Measurements from ENCODE around the gene APC2.

APC2 gene

GRCh38 chr19:1465191-1466016 lies 15.5 kb downstream of the APC2 start:
- peak; percentile 37; the same call in 1 of the 2 replicates for TF ChIP-seq CTCF (IDR thresholded peaks at IDR 0.05)

GRCh38 chr19:1466018-1466460 lies 16.1 kb downstream of the APC2 start:
- no peak for TF ChIP-seq CTCF (IDR thresholded peaks at IDR 0.05)

GRCh38 chr19:1466461-1467214 lies 16.7 kb downstream of the APC2 start:
- no peak for TF ChIP-seq CTCF (IDR thresholded peaks at IDR 0.05)

- no peak for TF ChIP-seq CTCF (IDR thresholded peaks at IDR 0.05)
Measured at GRCh38 chr19:1467215-1467489, 17.2 kb downstream of the APC2 start.

GRCh38 chr19:1467490-1468273 lies 17.8 kb downstream of the APC2 start:
- no peak for TF ChIP-seq CTCF (IDR thresholded peaks at IDR 0.05)

- no peak for TF ChIP-seq CTCF (IDR thresholded peaks at IDR 0.05)
Measured at GRCh38 chr19:1468274-1468820, 18.4 kb downstream of the APC2 start.

GRCh38 chr19:1468821-1469254 lies 18.9 kb downstream of the APC2 start:
- TF ChIP-seq CTCF (IDR thresholded peaks at IDR 0.05): no peak

All from LNCAP (cell line).